Panc1 (cell line): ENCODE measurements around the gene CYB561D1. TPM values are rescaled to one million over a fixed set of nuclear protein-coding genes. Genes with fewer than 3 reads are reported as not detected.

Experiments
- ATAC-seq: fragments of 200-7000 bp; cut with Tn5 transposase; 2 replicates; pipeline ENCODE4 v1.9.1; 2020; ENCODE audit warnings: mild to moderate bottlenecking, moderate library complexity
- BruUV-seq: library from RNA; stranded (reverse); fragments of 400-500 nt; replicated peaks from 2 replicates; lab custom pipeline; 2021; lab: Mats Ljungman, UMichigan
- CTCF ChIA-PET: fragments of 300-600 bp; sonication (Branson Sonifier 250); formaldehyde crosslinking; loops from one replicate; lab custom pipeline; 2022; ENCODE audit warnings: antibody characterized with exemption; lab: Charles Lee
- POLR2A ChIA-PET: fragments of 300-600 bp; sonication (Branson Sonifier 250); formaldehyde crosslinking; loops from one replicate; lab custom pipeline; 2022; ENCODE audit warnings: antibody characterized with exemption; lab: Charles Lee
- DNase-seq: peaks from one replicate; pipeline ENCODE4 v3.0.0-alpha.2; 2010; ENCODE audit warnings: low read depth, low spot score
- H3K27ac ChIP-seq: 2 replicates; pipeline ENCODE4 v1.5.1; 2011; ENCODE audit warnings: mild to moderate bottlenecking, low read length, inconsistent platforms
- H3K27me3 ChIP-seq: fragments of 200-500 bp; sonication (Bioruptor generic); 2 replicates; pipeline ENCODE4 v1.6.0; 2014; ENCODE audit warnings: low read length, inconsistent platforms; ENCODE audit not compliant: control insufficient read depth, insufficient read depth
- H3K36me3 ChIP-seq: fragments of 200-500 bp; sonication (Bioruptor generic); 2 replicates; pipeline ENCODE4 v1.5.1; 2014; ENCODE audit warnings: inconsistent platforms, mild to moderate bottlenecking, low read length, moderate library complexity; ENCODE audit not compliant: control insufficient read depth, insufficient read depth
- H3K4me1 ChIP-seq: 2 replicates; pipeline ENCODE4 v1.5.1; 2011; ENCODE audit warnings: inconsistent platforms, mild to moderate bottlenecking, low read length, moderate library complexity; ENCODE audit not compliant: control insufficient read depth, insufficient read depth
- H3K4me3 ChIP-seq, 2 experiments: 2 replicates each; pipeline ENCODE4 v1.5.1; 2011 to 2012; ENCODE audit warnings: low read depth in 2 of 2, low read length in 2 of 2, mild to moderate bottlenecking in 2 of 2, inconsistent platforms in 1 of 2, moderate library complexity in 1 of 2
- H3K9me3 ChIP-seq: fragments of 200-500 bp; sonication (Bioruptor generic); 2 replicates; pipeline ENCODE4 v1.5.1; 2014; ENCODE audit warnings: low read depth, mild to moderate bottlenecking, inconsistent platforms, low read length, moderate library complexity; ENCODE audit not compliant: control insufficient read depth, insufficient read depth
- CTCF ChIP-seq: fragments of 450-650 bp; IDR thresholded peaks from 2 replicates; pipeline ENCODE4 v1.5.1; 2017; ENCODE audit warnings: mild to moderate bottlenecking
- POLR2AphosphoS5 ChIP-seq: IDR thresholded peaks from 2 replicates; pipeline ENCODE4 v1.6.1; 2012; ENCODE audit warnings: mild to moderate bottlenecking, low read depth, low read length, moderate library complexity
- REST ChIP-seq, 2 experiments: IDR thresholded peaks; 2 replicates each; pipeline ENCODE4 v1.6.1; 2011 to 2012; ENCODE audit warnings: low read depth in 2 of 2, control low read depth in 1 of 2, low read length in 1 of 2, mild to moderate bottlenecking in 1 of 2, moderate library complexity in 1 of 2; ENCODE audit not compliant: insufficient read depth in 1 of 2
- SIN3A ChIP-seq: IDR thresholded peaks from 2 replicates; pipeline ENCODE4 v1.6.1; 2012; ENCODE audit warnings: low read depth, mild to moderate bottlenecking, low read length, moderate library complexity, borderline replicate concordance; ENCODE audit not compliant: insufficient read depth
- TCF7L2 ChIP-seq: IDR thresholded peaks from 2 replicates; pipeline ENCODE4 v1.6.1; 2011; ENCODE audit warnings: mild to moderate bottlenecking, low read depth, low read length, inconsistent platforms
- in situ Hi-C: cut with HindIII; loops from 2 replicates; pipeline ENCODE4 v1.10.0; 2016; ENCODE audit warnings: low sequenced_read_pairs, low pct_unique_long_range_greater_than_20kb
- intact Hi-C: fragments of 100-400 bp; cut with micrococcal nuclease; formaldehyde crosslinking; loops from one replicate; pipeline ENCODE4 v1.10.0; 2022; ENCODE audit not compliant: unreplicated experiment
- total RNA-seq: library from RNA; stranded (reverse); gene quantifications from one replicate; pipeline ENCODE4 v1.2.1, GENCODE V29; 2021; ENCODE audit not compliant: unreplicated experiment

CYB561D1 gene
- total RNA-seq, 1 experiment from 2014 or later: 4.5 TPM

GRCh38 chr1:109509176-109510134 is 15.6 kb downstream of the CYB561D1 start, which contains the start of gene AMIGO1:
Gene AMIGO1 (minus strand): TSS chr1:109509727. CDS start chr1:109508912, 815 bp downstream.
- peak; percentile 80 for ATAC-seq
- TF ChIP-seq SIN3A: no peak
- no peak for TF ChIP-seq REST (IDR thresholded peaks at IDR 0.05; ENCODE audit: insufficient read depth in 1 of 2, low read depth in 2 of 2, low read length in 1 of 2)
- no TSS peak for BruUV-seq
- no peaks in the 10 kb centered on the region for H3K9me3 ChIP-seq
- peak within 1 kb of the TSS; percentile 49 to 67 for H3K4me3 ChIP-seq
- H3K27me3 ChIP-seq: no peaks in the 10 kb centered on the region
- CTCF ChIA-PET: interaction anchor here (0.7 to 0.8 kb wide), 2 partner anchors 11 to 19 kb away, joined by 3 to 5 read pairs; no protein-coding TSS in a partner anchor
- POLR2A ChIA-PET: no interaction called here
- H3K4me1 ChIP-seq: no peaks in the 10 kb centered on the region
- in situ Hi-C loops: no loop called here
- intact Hi-C loops: no loop called here
- DNase-seq: no peak
- H3K36me3 ChIP-seq: no peaks in the 10 kb centered on the region
- H3K27ac ChIP-seq: no peak within 1 kb of the TSS

GRCh38 chr1:109513110-109513710 is 19.3 kb downstream of the CYB561D1 start:
- BruUV-seq: no TSS peak
- ChIA-PET POLR2A (interaction anchor here (0.6 kb wide), 1 partner anchor 28 kb away, joined by 9 read pairs; no protein-coding TSS in a partner anchor), CTCF (interaction anchor here (0.7 to 2.0 kb wide), 2 partner anchors 19 to 208 kb away, joined by 4 to 7 read pairs; no protein-coding TSS in a partner anchor)

More at GRCh38 chr1:109513110-109513710, 19.3 kb downstream of the CYB561D1 start:
- Histone ChIP-seq H3K9me3 (no peaks in the 10 kb centered on the region), H3K4me1 (no peaks in the 10 kb centered on the region), H3K4me3 (no peak overlapping the region), H3K27me3 (no peaks in the 10 kb centered on the region), H3K36me3 (no peaks in the 10 kb centered on the region), H3K27ac (no peak overlapping the region)
- TF ChIP-seq REST (IDR thresholded peaks at IDR 0.05; ENCODE audit: insufficient read depth in 1 of 2, low read depth in 2 of 2, low read length in 1 of 2): no peak
- TF ChIP-seq POLR2AphosphoS5: no peak
- no peak for TF ChIP-seq SIN3A
- TF ChIP-seq CTCF: no peak
- no peak for TF ChIP-seq TCF7L2
- intact Hi-C loops (no loop called here), in situ Hi-C loops (no loop called here)
- no peak for ATAC-seq
- DNase-seq: no peak
